ENCODE results near the gene ITGAX. TPM values are rescaled to one million over a fixed set of nuclear protein-coding genes. Genes with fewer than 3 reads are reported as not detected.

The ITGAX gene
- total RNA-seq, 1 donor from 2014 or later, result 1.4 TPM

GRCh38 chr16:31423241-31423640 is 68.3 kb downstream of the ITGAX start:
- H3K27ac ChIP-seq (replicated peaks), result peak overlapping the region; percentile 58
- TF ChIP-seq CTCF (IDR thresholded peaks at IDR 0.05; ENCODE audit: borderline replicate concordance), result no peak
- no peak overlapping the region for H3K4me3 ChIP-seq

GRCh38 chr16:31423801-31424200 is 68.8 kb downstream of the ITGAX start:
- peaks cover 9% of the 10 kb centered on the region for H3K27me3 ChIP-seq (ENCODE audit: low read depth)
- DNase-seq, result no peak
- intact Hi-C loops (cut with micrococcal nuclease), result no loop called here

More at GRCh38 chr16:31423241-31423640, 68.3 kb downstream of the ITGAX start:
- intact Hi-C loops (cut with micrococcal nuclease), result no loop called here
- Histone ChIP-seq H3K4me1 (peaks cover 31% of the 10 kb centered on the region), H3K36me3 (peaks cover 18% of the 10 kb centered on the region), H3K9me3 (replicated peaks) (no peaks in the 10 kb centered on the region), H3K27me3 (ENCODE audit: low read depth) (peaks cover 8% of the 10 kb centered on the region)
- DNase-seq, result no peak

GRCh38 chr16:31427441-31428278 is 72.7 kb downstream of the ITGAX start:
- peaks cover 18% of the 10 kb centered on the region for H3K36me3 ChIP-seq
- H3K27ac ChIP-seq (replicated peaks), result peak overlapping the region; percentile 97
- intact Hi-C loops (cut with micrococcal nuclease), result no loop called here
- DNase-seq, result peak; percentile 70
- H3K4me3 ChIP-seq, result peak overlapping the region; percentile 73
- peaks cover 52% of the 10 kb centered on the region for H3K4me1 ChIP-seq
- H3K27me3 ChIP-seq (ENCODE audit: low read depth), result peaks cover 9% of the 10 kb centered on the region
- no peak for TF ChIP-seq CTCF (IDR thresholded peaks at IDR 0.05; ENCODE audit: borderline replicate concordance)
- H3K9me3 ChIP-seq (replicated peaks), result no peaks in the 10 kb centered on the region

More at GRCh38 chr16:31423801-31424200, 68.8 kb downstream of the ITGAX start:
- H3K27ac ChIP-seq (replicated peaks), result peak overlapping the region; percentile 58
- H3K9me3 ChIP-seq (replicated peaks), result no peaks in the 10 kb centered on the region
- H3K4me1 ChIP-seq, result peaks cover 32% of the 10 kb centered on the region
- TF ChIP-seq CTCF (IDR thresholded peaks at IDR 0.05; ENCODE audit: borderline replicate concordance), result no peak
- no peak overlapping the region for H3K4me3 ChIP-seq
- H3K36me3 ChIP-seq, result peaks cover 18% of the 10 kb centered on the region

GRCh38 chr16:31428279-31428597 is 73.3 kb downstream of the ITGAX start, which contains the start of gene COX6A2:
Gene COX6A2 (minus strand): TSS chr16:31428360. CDS start chr16:31428325, 35 bp downstream.
- H3K9me3 ChIP-seq (replicated peaks), result no peaks in the 10 kb centered on the region
- H3K27ac ChIP-seq (replicated peaks), result peak within 1 kb of the TSS; percentile 97
- TF ChIP-seq CTCF (IDR thresholded peaks at IDR 0.05; ENCODE audit: borderline replicate concordance), result no peak
- peaks cover 18% of the 10 kb centered on the region for H3K36me3 ChIP-seq
- peaks cover 9% of the 10 kb centered on the region for H3K27me3 ChIP-seq (ENCODE audit: low read depth)
- DNase-seq, result peak; percentile 67
- H3K4me1 ChIP-seq, result peaks cover 55% of the 10 kb centered on the region
- H3K4me3 ChIP-seq, result peak within 1 kb of the TSS; percentile 73
- intact Hi-C loops (cut with micrococcal nuclease), result no loop called here

- no peak for TF ChIP-seq CTCF (IDR thresholded peaks at IDR 0.05; ENCODE audit: borderline replicate concordance)
- intact Hi-C loops (cut with micrococcal nuclease), result no loop called here
- Histone ChIP-seq H3K4me1 (peaks cover 55% of the 10 kb centered on the region), H3K4me3 (peak overlapping the region; percentile 73), H3K36me3 (peaks cover 18% of the 10 kb centered on the region), H3K27me3 (ENCODE audit: low read depth) (peaks cover 9% of the 10 kb centered on the region), H3K27ac (replicated peaks) (peak overlapping the region; percentile 97), H3K9me3 (replicated peaks) (no peaks in the 10 kb centered on the region)
- no peak for DNase-seq
These were observed 73.8 kb downstream of the ITGAX start for GRCh38 chr16:31428638-31429247.

All from left ventricle myocardium inferior (tissue), 1 donor.